PC-9 (cell line): ENCODE measurements around the gene EIF2AK3. TPM values are rescaled to one million over a fixed set of nuclear protein-coding genes. Genes with fewer than 3 reads are reported as not detected.

Experiments used
- BruUV-seq: library from RNA; stranded (reverse); fragments of 400-500 nt; replicated peaks from 2 replicates; lab custom pipeline; 2021; lab: Mats Ljungman, UMichigan
- CTCF ChIA-PET: fragments of 300-600 bp; sonication (Branson Sonifier 250); formaldehyde crosslinking; loops from one replicate; lab custom pipeline; 2022; ENCODE audit warnings: antibody characterized with exemption; lab: Charles Lee
- POLR2A ChIA-PET: fragments of 300-600 bp; sonication (Branson Sonifier 250); formaldehyde crosslinking; loops from one replicate; lab custom pipeline; 2022; ENCODE audit warnings: antibody characterized with exemption; ENCODE audit not compliant: unreplicated experiment; lab: Charles Lee
- DNase-seq, 2 experiments: peaks; one replicate each; pipeline versions ENCODE4 v3.0.0 to v3.0.0-alpha.2; 2015 to 2022; ENCODE audit warnings: mixed read lengths in 1 of 2
- H2AFZ ChIP-seq: fragments of 200-600 bp; sonication (generic); 2 replicates; pipeline ENCODE4 v1.8.1; 2017; ENCODE audit warnings: antibody characterized with exemption
- H3F3A ChIP-seq: fragments of 200-600 bp; sonication (generic); 2 replicates; pipeline ENCODE4 v1.8.1; 2017; ENCODE audit warnings: antibody characterized with exemption, mild to moderate bottlenecking, low read depth; ENCODE audit not compliant: insufficient read depth
- H3K27ac ChIP-seq: fragments of 200-600 bp; sonication (generic); 2 replicates; pipeline ENCODE4 v1.6.1; 2016; ENCODE audit warnings: mixed run types
- H3K27me3 ChIP-seq: fragments of 200-600 bp; sonication (generic); 2 replicates; pipeline ENCODE4 v1.6.1; 2016; ENCODE audit warnings: low read depth, mixed run types; ENCODE audit not compliant: insufficient read depth
- H3K36me3 ChIP-seq: fragments of 200-600 bp; sonication (generic); 2 replicates; pipeline ENCODE4 v1.6.1; 2016; ENCODE audit warnings: low read depth, mixed run types
- H3K4me1 ChIP-seq: fragments of 200-600 bp; sonication (generic); replicated peaks from 2 replicates; pipeline ENCODE4 v1.6.1; 2016; ENCODE audit warnings: mixed run types; ENCODE audit not compliant: insufficient read depth
- H3K4me2 ChIP-seq: fragments of 200-600 bp; sonication (generic); 2 replicates; pipeline ENCODE4 v1.6.1; 2017; ENCODE audit warnings: mixed run types
- H3K4me3 ChIP-seq: fragments of 200-600 bp; sonication (generic); 2 replicates; pipeline ENCODE4 v1.6.1; 2016; ENCODE audit warnings: mixed run types
- H3K79me2 ChIP-seq: fragments of 200-600 bp; sonication (generic); 2 replicates; pipeline ENCODE4 v1.6.1; 2017; ENCODE audit warnings: low read depth, mixed run types
- H3K9me2 ChIP-seq: fragments of 200-600 bp; sonication (generic); 2 replicates; pipeline ENCODE4 v1.8.1; 2017; ENCODE audit warnings: mild to moderate bottlenecking; ENCODE audit not compliant: insufficient read depth
- H3K9me3 ChIP-seq: fragments of 200-600 bp; sonication (generic); 2 replicates; pipeline ENCODE4 v1.8.1; 2016; ENCODE audit warnings: low read depth; ENCODE audit not compliant: insufficient read depth
- H4K20me1 ChIP-seq: fragments of 200-600 bp; sonication (generic); 2 replicates; pipeline ENCODE4 v1.8.1; 2017; ENCODE audit not compliant: insufficient read depth
- EZH2 ChIP-seq: fragments of 200-600 bp; sonication (generic); IDR thresholded peaks from 2 replicates; pipeline ENCODE4 v1.8.0; 2017; ENCODE audit warnings: antibody characterized with exemption, low read depth
- intact Hi-C: fragments of 100-400 bp; cut with micrococcal nuclease; formaldehyde crosslinking; loops from one replicate; pipeline ENCODE4 v1.10.0; 2022; ENCODE audit not compliant: unreplicated experiment
- total RNA-seq: library from RNA; stranded (reverse); gene quantifications from 2 replicates; pipeline ENCODE4 v1.2.3, GENCODE V29; 2021
- TF ChIP-seq, protein P1 (sequence below): fragments of 200-600 bp; sonication (generic); conservative IDR thresholded peaks from 2 replicates; pipeline ENCODE4 v1.6.1; 2017; ENCODE audit warnings: mixed run types, antibody characterized with exemption, mild to moderate bottlenecking, moderate library complexity

EIF2AK3 gene
- total RNA-seq, 1 experiment from 2014 or later: 8.8 TPM

DNA sequence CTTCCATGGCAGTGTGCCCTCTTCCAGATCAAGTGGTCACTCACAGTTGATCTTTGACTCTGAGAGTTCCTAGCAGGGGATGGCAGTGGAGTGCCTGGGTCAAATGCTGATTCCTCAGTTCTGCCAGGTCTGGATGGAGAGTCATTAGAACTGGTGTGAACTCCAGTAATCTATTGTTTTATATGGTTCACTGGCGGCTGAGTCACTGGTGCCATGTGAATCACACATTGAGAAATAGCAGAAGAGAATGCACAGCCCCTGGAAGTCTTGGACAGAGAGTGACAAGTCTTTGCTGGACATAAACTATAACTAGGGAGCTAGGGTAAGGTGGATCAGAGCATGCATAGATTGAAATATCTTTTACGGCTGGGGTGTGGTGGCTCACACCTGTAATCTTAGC lies 86.9 kb downstream of the EIF2AK3 start:
- no peaks in the 10 kb centered on the region for H3K79me2 ChIP-seq

GRCh38 chr2:88538362-88538917 lies 88.8 kb downstream of the EIF2AK3 start:
- no peaks in the 10 kb centered on the region for H3K79me2 ChIP-seq
- H3K9me2 ChIP-seq: no peaks in the 10 kb centered on the region
- H3K27me3 ChIP-seq: no peaks in the 10 kb centered on the region
- H3K4me1 ChIP-seq: 0 out of 2 replicates have a peak, but pooled peaks cover 13% of the 10 kb centered on the region
- no peak overlapping the region for H3K27ac ChIP-seq
- no peak overlapping the region for H3K4me2 ChIP-seq
- CTCF ChIA-PET: no interaction called here
- TF ChIP-seq, protein P1, sequence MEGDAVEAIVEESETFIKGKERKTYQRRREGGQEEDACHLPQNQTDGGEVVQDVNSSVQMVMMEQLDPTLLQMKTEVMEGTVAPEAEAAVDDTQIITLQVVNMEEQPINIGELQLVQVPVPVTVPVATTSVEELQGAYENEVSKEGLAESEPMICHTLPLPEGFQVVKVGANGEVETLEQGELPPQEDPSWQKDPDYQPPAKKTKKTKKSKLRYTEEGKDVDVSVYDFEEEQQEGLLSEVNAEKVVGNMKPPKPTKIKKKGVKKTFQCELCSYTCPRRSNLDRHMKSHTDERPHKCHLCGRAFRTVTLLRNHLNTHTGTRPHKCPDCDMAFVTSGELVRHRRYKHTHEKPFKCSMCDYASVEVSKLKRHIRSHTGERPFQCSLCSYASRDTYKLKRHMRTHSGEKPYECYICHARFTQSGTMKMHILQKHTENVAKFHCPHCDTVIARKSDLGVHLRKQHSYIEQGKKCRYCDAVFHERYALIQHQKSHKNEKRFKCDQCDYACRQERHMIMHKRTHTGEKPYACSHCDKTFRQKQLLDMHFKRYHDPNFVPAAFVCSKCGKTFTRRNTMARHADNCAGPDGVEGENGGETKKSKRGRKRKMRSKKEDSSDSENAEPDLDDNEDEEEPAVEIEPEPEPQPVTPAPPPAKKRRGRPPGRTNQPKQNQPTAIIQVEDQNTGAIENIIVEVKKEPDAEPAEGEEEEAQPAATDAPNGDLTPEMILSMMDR: no peak
- TF ChIP-seq EZH2: no peak
- H4K20me1 ChIP-seq: no peaks in the 10 kb centered on the region
- no peaks in the 10 kb centered on the region for H3K36me3 ChIP-seq
- H3F3A ChIP-seq: 0 out of 2 replicates have a peak, but pooled peaks cover 3% of the 10 kb centered on the region
- POLR2A ChIA-PET: no interaction called here
- H3K4me3 ChIP-seq: no peak overlapping the region
- no peak overlapping the region for H2AFZ ChIP-seq
- no TSS peak for BruUV-seq
- no peak for DNase-seq
- intact Hi-C loops: no loop called here
- H3K9me3 ChIP-seq: no peaks in the 10 kb centered on the region

More for the DNA sequence above, 86.9 kb downstream of the EIF2AK3 start:
- BruUV-seq: no TSS peak
- CTCF ChIA-PET: no interaction called here
- peak in 1 of 2 experiments; percentile 63 for DNase-seq
- no peak overlapping the region for H3K4me2 ChIP-seq
- H3K27ac ChIP-seq: no peak overlapping the region
- POLR2A ChIA-PET: no interaction called here
- intact Hi-C loops: no loop called here
- no peaks in the 10 kb centered on the region for H3K9me3 ChIP-seq
- H3F3A ChIP-seq: 0 out of 2 replicates have a peak, but pooled peaks cover 3% of the 10 kb centered on the region
- no peak overlapping the region for H2AFZ ChIP-seq
- TF ChIP-seq, protein P1: no peak
- TF ChIP-seq EZH2: no peak
- H3K4me3 ChIP-seq: no peak overlapping the region
- no peaks in the 10 kb centered on the region for H4K20me1 ChIP-seq
- H3K36me3 ChIP-seq: no peaks in the 10 kb centered on the region
- no peaks in the 10 kb centered on the region for H3K27me3 ChIP-seq
- H3K4me1 ChIP-seq: 0 out of 2 replicates have a peak, but pooled peaks cover 13% of the 10 kb centered on the region
- H3K9me2 ChIP-seq: no peaks in the 10 kb centered on the region

DNA sequence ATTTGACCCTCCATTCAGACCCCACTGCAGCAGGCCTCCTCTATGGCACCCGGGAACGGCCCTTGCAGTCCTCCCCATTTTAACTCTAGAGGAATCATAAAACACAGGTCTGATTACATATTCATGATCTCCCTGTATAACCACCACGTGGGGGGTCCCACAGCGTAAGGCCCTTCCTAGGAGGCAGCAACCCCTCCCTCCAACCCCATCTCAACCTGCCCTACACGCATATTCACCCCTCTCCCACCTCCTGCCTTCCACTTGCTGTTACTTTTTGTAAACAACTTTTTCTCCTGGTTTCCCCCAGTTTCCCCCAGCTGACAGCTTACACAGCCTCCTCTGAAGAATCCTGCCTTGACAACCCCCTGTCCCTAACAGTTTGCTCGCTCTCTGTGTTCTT lies 89.6 kb downstream of the EIF2AK3 start:
- intact Hi-C loops: no loop called here
- H4K20me1 ChIP-seq: no peaks in the 10 kb centered on the region
- ChIA-PET CTCF (no interaction called here), POLR2A (no interaction called here)
- DNase-seq: no peak
- H3K79me2 ChIP-seq: no peaks in the 10 kb centered on the region
- no peak overlapping the region for H2AFZ ChIP-seq
- H3K4me1 ChIP-seq: 0 out of 2 replicates have a peak, but pooled peaks cover 13% of the 10 kb centered on the region
- H3K9me2 ChIP-seq: no peaks in the 10 kb centered on the region
- no peak overlapping the region for H3K27ac ChIP-seq
- H3K36me3 ChIP-seq: no peaks in the 10 kb centered on the region
- 0 out of 2 replicates have a peak, but pooled peaks cover 3% of the 10 kb centered on the region for H3F3A ChIP-seq
- no peak overlapping the region for H3K4me3 ChIP-seq
- H3K4me2 ChIP-seq: no peak overlapping the region
- no peaks in the 10 kb centered on the region for H3K9me3 ChIP-seq
- TF ChIP-seq EZH2: no peak
- TF ChIP-seq, protein P1: no peak
- no peaks in the 10 kb centered on the region for H3K27me3 ChIP-seq
- BruUV-seq: no TSS peak
